Esophagus muscularis mucosa (tissue), 4 donors: ENCODE data around the gene DMGDH. TPM values are rescaled to one million over a fixed set of nuclear protein-coding genes. Genes with fewer than 3 reads are reported as not detected.

Source experiments
- DNase-seq: peaks from one replicate; pipeline ENCODE4 v3.0.0-alpha.2; 2017; ENCODE audit errors: extremely low spot score
- H3K27ac ChIP-seq, 4 donors: fragments of 200-600 bp; sonication (generic); replicated peaks in 1 of 4; 1 replicate in 3 of 4; 2 replicates in 1 of 4; pipeline ENCODE4 v1.5.1; 2016 to 2019; ENCODE audit warnings: mild to moderate bottlenecking in 1 of 4
- H3K27me3 ChIP-seq, 4 donors: fragments of 200-600 bp; sonication (generic); one replicate each; pipeline versions ENCODE4 v1.5.1 to v1.6.0; 2016 to 2019
- H3K36me3 ChIP-seq, 4 donors: fragments of 200-600 bp; sonication (generic); one replicate each; pipeline ENCODE4 v1.5.1; 2016 to 2019
- H3K4me1 ChIP-seq, 4 donors: fragments of 200-600 bp; sonication (generic); one replicate each; pipeline ENCODE4 v1.5.1; 2016 to 2019
- H3K4me3 ChIP-seq, 4 donors: fragments of 200-600 bp; sonication (generic); 1 replicate in 2 of 4; 2 replicates in 2 of 4; pipeline ENCODE4 v1.5.1; 2016 to 2019; ENCODE audit warnings: mild to moderate bottlenecking in 4 of 4, moderate library complexity in 1 of 4
- H3K9me3 ChIP-seq, 4 donors: fragments of 200-600 bp; sonication (generic); 1 replicate in 3 of 4; 2 replicates in 1 of 4; pipeline ENCODE4 v1.5.1; 2016 to 2019
- CTCF ChIP-seq, 3 experiments: fragments of 200-600 bp in 2 of 3; fragments of 450-650 bp in 1 of 3; sonication (generic) in 2 of 3; IDR thresholded peaks; one replicate each; pipeline ENCODE4 v1.5.1; 2017 to 2019; ENCODE audit warnings: antibody characterized with exemption in 3 of 3, mild to moderate bottlenecking in 2 of 3, moderate library complexity in 1 of 3
- EP300 ChIP-seq: sonication (generic); formaldehyde crosslinking; IDR thresholded peaks from one replicate; pipeline ENCODE4 v1.6.1; 2017; ENCODE audit warnings: antibody characterized with exemption
- POLR2A ChIP-seq: fragments of 450-650 bp; IDR thresholded peaks from one replicate; pipeline ENCODE4 v1.6.1; 2017; ENCODE audit warnings: antibody characterized with exemption, moderate library complexity, mild to moderate bottlenecking, low read depth
- POLR2AphosphoS5 ChIP-seq, 2 donors: sonication (generic); formaldehyde crosslinking; IDR thresholded peaks; one replicate each; pipeline ENCODE4 v1.6.1; 2017; ENCODE audit warnings: antibody characterized with exemption in 2 of 2
- WGBS: methylation state at CpG from one replicate; pipeline ENCODE4 v1.1.5; 2018; 5-methylcytosine and 5-hydroxymethylcytosine counted together
- intact Hi-C: fragments of 100-400 bp; cut with DNase I; formaldehyde crosslinking; loops from one replicate; pipeline ENCODE4 v1.15.1; 2023
- total RNA-seq, 4 donors: library from RNA; depleted of rRNA; stranded (reverse); fragments of >200 nt; gene quantifications; one replicate each; pipeline versions ENCODE4 v1.1.0 to v1.2.1, GENCODE V29; 2016

The DMGDH gene
- total RNA-seq, 4 donors from 2014 or later, result 3.3 to 7.4 (median 4.6) TPM

- H3K9me3 ChIP-seq, result no peaks in the 10 kb centered on the region
- peaks cover 0 to 12% (median 0%) of the 10 kb centered on the region in 4 donors for H3K4me1 ChIP-seq
- intact Hi-C loops, result no loop called here
- TF ChIP-seq POLR2A (no peak), CTCF (IDR thresholded peaks at IDR 0.05) (no peak), EP300 (no peak), POLR2AphosphoS5 (IDR thresholded peaks at IDR 0.05) (no peak)
- H3K27me3 ChIP-seq, result no peaks in the 10 kb centered on the region
- no peak for DNase-seq
- H3K36me3 ChIP-seq, result peaks cover 0 to 20% (median 0%) of the 10 kb centered on the region in 4 donors
- H3K27ac ChIP-seq, result no peak overlapping the region
- no peak overlapping the region for H3K4me3 ChIP-seq
- 77% methylated on average over 1 of the region's 1 CpG for WGBS
These were observed 112.6 kb downstream of the DMGDH start for GRCh38 chr5:78956901-78957300.

GRCh38 chr5:78953092-78953800 lies 116.2 kb downstream of the DMGDH start:
- Histone ChIP-seq H3K27ac (no peak overlapping the region), H3K4me3 (no peak overlapping the region), H3K9me3 (no peaks in the 10 kb centered on the region), H3K36me3 (peaks cover 0 to 17% (median 0%) of the 10 kb centered on the region in 4 donors), H3K4me1 (peaks cover 0 to 19% (median 0%) of the 10 kb centered on the region in 4 donors), H3K27me3 (no peaks in the 10 kb centered on the region)
- intact Hi-C loops, result no loop called here
- TF ChIP-seq CTCF (IDR thresholded peaks at IDR 0.05), result no peak
- TF ChIP-seq POLR2A, result no peak
- no peak for TF ChIP-seq POLR2AphosphoS5 (IDR thresholded peaks at IDR 0.05)
- 96% methylated on average over 4 of the region's 4 CpGs for WGBS
- DNase-seq, result no peak

Other genes starting within 250 kb of the DMGDH start
- 100 to 1,000 TPM in 1 of 4 donors, 10 to 100 TPM in 3; 58.0 to 103 (median 67.5) TPM for gene ARSB, start 84.4 kb downstream of the DMGDH start, total RNA-seq
- 100 to 1,000 TPM in 1 of 4 donors, 10 to 100 TPM in 3; 44.2 to 105 (median 64.1) TPM for gene BHMT2, start 93 bp upstream of the DMGDH start, total RNA-seq
- gene BHMT, start 42.1 kb upstream of the DMGDH start, total RNA-seq, result 1 to 10 TPM in 3 of 4 donors, under 1 TPM in 1; 0.83 to 4.8 (median 3.9) TPM
- 10 to 100 TPM; 33.2 to 64.2 (median 43.2) TPM for gene JMY, start 166.5 kb upstream of the DMGDH start, total RNA-seq